Measurements from ENCODE around the gene ZNF394.

- TF ChIP-seq POLR2A (IDR thresholded peaks at IDR 0.05; ENCODE audit: low read depth, low read length) (no peak), GATA2 (IDR thresholded peaks at IDR 0.05; ENCODE audit: insufficient read depth, insufficient read length, low read depth, low read length) (no peak), MAX (IDR thresholded peaks at IDR 0.05; ENCODE audit: insufficient read depth, insufficient read length) (no peak)
- TF ChIP-seq, protein P1, sequence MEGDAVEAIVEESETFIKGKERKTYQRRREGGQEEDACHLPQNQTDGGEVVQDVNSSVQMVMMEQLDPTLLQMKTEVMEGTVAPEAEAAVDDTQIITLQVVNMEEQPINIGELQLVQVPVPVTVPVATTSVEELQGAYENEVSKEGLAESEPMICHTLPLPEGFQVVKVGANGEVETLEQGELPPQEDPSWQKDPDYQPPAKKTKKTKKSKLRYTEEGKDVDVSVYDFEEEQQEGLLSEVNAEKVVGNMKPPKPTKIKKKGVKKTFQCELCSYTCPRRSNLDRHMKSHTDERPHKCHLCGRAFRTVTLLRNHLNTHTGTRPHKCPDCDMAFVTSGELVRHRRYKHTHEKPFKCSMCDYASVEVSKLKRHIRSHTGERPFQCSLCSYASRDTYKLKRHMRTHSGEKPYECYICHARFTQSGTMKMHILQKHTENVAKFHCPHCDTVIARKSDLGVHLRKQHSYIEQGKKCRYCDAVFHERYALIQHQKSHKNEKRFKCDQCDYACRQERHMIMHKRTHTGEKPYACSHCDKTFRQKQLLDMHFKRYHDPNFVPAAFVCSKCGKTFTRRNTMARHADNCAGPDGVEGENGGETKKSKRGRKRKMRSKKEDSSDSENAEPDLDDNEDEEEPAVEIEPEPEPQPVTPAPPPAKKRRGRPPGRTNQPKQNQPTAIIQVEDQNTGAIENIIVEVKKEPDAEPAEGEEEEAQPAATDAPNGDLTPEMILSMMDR (IDR thresholded peaks at IDR 0.05; ENCODE audit: extremely low read depth in 1 of 2, insufficient read depth in 1 of 2, low read depth in 1 of 2, low read length in 2 of 2): no peak
Observed at GRCh38 chr7:99465421-99465768, 34.7 kb downstream of the ZNF394 start.
